GM21717 (cell line): ENCODE measurements around the gene PTPRE.

Experiments
- ATAC-seq: cut with Tn5 transposase; IDR thresholded peaks from one replicate; pipeline ENCODE4 v1.9.1; 2021; ENCODE audit warnings: mild to moderate bottlenecking, moderate library complexity; ENCODE audit not compliant: unreplicated experiment

PTPRE gene

DNA sequence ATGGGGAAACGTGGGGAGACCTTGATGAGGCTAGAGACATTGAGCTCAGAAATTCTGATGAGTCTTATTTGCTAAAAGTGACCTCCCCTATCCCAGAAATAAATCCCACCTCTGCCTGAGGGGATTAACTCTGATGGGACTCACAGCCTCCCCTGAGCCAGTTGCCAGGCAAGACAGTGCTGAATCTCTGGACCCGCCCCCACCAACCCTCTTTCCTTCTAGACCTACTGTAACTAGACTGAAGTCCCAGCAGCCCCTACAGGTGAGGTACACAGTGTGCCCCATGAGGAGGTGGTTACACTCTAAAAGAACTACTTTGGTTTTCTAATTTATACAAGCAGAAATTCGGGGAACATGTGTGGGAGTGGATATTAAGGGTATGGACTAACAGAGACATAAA is 42.9 kb downstream of the PTPRE start:
- no peak for ATAC-seq

DNA sequence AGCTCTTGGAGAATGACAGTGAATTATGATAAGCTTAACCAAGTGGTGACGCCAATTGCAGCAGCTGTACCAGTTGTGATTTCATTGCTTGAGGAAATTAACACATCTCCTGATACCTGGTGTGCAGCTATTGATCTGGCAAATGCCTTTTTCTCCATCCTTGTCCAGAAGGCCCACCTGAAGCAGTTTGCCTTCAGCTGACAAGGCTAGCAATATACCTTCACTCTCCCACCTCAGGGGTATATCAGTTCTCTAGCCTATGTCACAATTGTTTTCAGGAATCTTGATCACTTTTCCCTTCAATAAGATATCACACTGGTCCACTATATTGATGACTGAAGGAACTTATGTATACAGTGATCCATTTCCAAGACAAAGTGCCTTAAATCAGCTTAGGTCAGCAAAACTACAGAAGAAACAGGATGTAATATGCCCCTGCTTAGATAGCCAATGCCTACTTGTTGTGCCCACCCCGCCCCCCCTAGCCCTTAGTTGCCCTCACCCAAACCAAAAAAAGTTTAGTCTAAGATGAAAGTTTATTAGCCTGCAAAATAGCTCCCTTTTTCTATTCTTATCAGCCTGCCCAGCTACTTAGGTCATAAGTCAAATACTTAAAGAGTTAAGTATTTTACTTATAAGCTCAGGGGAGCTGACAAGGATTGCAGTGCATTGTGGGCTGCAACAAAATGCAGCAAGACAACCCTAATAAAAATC is 45.1 kb downstream of the PTPRE start:
- no peak for ATAC-seq

DNA sequence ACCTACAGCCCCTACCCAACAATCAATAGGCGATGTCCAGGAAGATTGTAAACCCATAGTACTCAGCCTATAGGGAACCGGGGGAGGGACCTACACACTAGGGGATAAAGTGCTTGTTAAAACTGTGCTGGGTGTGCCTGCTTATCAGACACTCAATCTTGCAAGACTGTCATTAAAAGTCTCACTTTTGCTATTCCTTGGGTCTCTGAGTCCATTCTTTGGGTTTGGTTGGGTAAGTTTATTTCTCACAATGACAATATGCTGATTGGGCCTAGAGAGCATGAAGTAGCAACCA is 45.6 kb downstream of the PTPRE start:
- no peak for ATAC-seq

DNA sequence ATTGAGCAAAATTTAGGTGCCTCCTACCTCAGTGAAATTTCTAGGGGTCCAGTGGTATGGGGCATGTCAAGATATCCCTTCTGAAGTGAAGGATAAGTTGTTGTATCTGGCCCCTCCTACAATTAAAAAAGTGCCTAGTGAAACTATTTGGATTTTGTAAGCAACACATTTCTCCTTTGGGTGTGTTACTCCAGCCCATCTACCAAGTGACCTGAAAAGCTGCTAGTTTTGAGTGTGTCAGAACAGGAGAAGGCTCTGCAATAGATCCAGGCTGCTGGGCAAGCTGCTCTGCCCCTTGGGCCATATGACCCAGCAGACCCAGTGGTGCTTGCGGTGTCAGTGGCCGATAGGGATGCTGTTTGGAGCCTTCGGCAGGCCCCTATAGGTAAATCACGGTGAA is 46.0 kb downstream of the PTPRE start:
- ATAC-seq, result no peak

DNA sequence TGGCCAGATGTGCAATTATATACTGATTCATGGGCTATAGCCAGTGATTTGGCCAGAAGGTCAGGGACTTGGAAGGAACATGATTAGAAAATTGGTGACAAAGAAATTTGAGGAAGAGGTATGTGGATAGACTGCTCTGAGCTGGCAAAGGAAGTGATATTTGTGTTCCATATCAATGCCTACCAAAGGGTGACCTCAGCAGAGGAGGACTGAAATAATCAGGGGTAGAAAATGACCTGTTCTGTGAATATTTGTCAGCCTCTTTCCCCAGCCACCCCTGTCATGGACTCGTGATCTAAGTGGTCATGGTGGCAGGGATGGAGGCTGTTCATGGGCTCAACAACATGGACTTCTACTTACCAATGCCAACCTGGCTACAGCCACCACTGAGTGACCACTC is 47.0 kb downstream of the PTPRE start:
- ATAC-seq, result no peak

DNA sequence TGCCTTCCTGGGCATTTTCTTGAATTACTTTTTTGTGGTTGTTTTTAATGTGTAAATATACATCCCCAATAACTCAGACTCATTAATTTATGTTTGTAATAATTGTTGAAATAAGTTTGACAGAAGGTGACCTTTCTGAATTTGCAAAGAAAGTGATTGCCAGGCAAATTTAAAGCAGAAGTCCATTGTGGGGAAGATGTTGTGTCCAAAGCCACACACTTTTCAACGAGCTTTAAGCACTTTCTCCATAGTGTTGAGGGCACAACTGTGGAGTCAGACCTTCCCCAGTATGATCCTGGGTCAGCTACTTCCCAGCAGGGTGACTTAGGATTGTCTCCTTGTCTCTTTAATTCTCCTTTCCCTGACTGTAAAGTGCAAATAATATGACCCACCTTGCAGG is 52.5 kb downstream of the PTPRE start:
- ATAC-seq, result no peak

DNA sequence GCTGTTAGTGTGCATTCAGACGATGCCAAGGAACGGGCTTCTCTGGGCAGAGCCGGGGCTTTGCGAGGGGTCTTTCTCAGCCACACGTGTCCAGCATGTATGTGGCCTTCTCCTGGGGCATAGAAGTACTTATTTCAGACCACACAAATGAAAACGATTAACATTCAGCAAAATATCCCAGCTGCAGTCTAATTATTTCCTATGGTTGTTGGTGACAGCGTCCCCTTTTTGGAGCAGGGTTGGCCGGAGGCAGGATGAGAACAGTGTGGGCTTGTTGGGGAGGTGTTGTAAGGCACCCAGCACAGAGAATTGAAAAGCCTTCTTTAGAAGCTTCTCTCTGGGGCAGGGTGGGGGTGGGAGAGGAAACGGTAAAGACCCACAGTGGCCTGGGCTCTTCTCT is 54.2 kb downstream of the PTPRE start:
- no peak for ATAC-seq

DNA sequence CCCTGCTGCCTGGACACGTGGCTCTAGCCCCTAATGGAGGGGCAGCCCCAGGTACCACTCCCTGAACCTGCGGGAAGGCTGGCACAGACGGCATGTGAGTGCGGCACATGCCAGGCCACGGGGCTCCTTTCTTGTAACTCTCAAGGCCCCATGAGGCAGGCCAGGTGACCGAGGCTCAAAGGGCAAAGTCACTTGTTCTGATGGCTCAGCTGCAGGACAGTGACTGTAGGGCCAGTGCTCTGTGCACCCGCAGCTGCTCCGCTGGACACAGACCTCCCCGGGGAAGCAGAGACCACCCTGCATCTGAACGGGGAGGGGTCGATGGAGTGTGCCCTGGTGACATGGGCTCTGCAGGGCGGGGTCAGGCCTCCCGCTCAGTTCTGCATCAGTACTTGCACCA is 55.3 kb downstream of the PTPRE start:
- no peak for ATAC-seq

DNA sequence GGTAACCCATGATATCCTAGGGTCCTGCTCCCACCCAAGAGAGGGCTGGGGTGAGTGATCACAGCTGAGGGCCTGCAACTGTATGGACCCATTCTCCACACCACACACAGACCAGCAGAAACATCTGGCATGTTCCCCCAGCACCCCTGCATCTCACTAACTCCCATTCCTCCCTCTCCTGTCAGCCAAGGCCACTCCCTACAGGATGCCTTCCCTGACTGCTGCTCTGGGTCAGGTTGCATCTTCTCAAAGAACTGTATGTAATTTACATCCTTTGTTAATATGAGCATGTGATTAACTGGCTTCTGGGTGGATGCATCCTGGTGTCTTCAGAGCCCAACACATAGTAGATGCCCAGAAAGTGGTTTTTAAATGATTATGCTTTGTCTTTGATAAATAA is 56.2 kb downstream of the PTPRE start:
- no peak for ATAC-seq

DNA sequence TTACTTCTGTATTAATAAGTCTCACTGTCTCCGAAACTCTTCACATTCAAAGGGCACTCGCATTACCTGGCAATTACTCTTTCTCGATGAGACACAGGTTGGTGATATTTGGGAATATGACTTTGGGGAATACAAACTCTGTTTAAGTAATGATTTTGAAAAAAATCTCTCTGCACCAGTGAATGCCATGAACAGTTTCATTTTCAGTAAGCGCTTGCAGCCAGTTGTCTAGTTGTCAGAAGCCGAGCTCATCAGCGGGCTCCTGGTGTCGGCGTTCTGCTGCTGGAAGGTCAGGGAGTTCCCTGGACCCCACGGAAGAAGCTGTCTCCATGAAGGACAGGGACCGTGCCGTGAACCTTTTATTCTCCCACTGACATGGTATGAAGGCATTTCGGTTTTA is 57.7 kb downstream of the PTPRE start:
- no peak for ATAC-seq

DNA sequence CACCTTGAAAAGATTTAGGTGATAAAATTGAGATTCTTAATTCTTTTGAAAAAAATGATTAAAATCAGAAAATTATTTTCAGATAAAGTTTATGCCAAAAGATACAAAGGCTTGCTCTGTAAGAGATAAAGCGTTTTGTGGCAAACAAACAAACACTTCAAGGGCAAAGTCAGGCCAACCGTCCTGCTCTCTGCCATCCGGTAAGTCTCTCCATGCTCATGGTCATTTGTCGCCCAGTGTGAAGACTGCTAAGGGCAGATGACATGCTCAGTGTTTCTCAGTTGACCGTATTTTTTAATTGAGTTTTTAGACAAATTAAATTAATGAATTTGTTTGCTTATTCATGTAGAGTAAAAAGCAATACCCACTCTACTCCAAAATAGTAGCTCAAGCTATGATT is 60.0 kb downstream of the PTPRE start:
- ATAC-seq, result no peak

DNA sequence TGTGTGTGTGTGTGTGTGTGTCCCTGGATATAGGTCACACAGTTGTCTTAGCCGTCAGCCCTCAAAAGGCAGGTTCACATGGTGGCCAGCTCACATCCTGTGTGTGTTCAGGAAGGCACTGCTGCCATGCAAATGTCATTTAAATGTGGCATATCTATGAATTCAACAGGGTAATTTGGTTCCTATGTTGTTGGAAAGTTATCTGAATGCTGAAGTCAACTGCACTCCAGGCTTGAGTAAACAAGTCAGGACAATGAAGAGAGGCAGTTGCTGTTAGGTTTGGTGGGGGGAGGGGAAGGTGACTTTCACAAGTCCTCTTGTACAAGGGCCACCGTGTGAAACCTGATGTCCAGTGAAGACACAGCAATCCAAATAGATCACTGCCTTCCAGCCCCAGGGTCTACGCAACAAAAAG is 61.1 kb downstream of the PTPRE start:
- ATAC-seq, result no peak

DNA sequence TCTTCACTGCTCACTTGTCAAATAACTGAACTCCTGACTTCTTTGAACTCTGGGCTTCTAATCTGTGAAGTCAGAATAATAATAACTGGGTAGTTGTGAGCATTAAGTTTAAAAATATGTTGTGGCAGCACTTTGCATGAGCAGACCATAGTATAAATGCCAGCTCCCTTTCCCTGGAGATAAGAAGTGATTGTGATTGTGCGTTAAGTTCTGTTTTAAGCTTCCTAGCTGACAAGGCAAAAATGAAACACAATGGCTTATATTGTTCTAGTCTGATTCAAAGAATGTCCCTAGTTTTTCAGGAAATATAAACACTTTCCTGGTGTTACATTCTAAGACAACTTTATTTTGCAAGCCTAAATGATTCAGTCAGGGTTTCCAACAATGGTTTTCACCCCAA is 61.8 kb downstream of the PTPRE start:
- ATAC-seq, result no peak

DNA sequence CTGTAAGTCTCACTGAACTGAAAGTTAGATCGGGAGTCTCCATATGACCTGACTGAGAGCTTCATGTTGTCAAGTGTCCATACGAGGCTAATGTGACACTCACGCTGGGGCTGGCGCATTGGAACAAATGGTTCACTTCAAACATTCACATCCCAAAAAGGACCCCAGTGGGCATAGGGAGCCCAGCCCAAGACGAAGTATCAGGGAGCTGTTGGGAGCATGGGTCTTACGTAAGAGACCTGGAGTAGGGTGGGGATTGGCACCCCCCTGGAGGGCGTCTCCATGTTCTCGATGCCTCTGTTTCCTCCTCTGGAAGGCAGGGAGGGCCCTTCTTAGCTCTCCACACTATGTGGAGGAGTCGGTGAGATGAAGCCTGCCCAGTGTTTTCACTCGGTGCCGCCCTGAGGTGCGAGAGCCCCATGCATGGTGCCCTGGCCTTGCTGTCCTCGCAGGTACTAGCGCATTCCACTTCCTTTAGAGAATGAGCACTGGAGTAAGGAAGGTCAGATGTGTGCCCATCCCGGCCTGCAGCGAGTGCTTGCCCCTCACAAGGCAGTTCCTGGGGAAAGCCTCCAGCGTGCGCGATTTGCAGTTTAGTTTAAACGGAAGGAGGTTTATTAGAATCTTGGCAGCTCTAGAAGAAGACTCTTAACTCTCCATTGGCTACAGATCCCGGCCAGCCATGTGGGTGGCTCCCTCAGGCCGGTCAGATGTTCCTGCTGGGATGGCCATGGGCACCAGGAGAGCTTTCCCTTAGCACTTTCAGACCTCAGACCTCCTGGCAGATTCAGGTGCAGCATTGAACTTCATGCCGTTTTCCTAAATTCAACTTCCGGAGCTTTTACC is 64.4 kb downstream of the PTPRE start:
- ATAC-seq, result no peak

DNA sequence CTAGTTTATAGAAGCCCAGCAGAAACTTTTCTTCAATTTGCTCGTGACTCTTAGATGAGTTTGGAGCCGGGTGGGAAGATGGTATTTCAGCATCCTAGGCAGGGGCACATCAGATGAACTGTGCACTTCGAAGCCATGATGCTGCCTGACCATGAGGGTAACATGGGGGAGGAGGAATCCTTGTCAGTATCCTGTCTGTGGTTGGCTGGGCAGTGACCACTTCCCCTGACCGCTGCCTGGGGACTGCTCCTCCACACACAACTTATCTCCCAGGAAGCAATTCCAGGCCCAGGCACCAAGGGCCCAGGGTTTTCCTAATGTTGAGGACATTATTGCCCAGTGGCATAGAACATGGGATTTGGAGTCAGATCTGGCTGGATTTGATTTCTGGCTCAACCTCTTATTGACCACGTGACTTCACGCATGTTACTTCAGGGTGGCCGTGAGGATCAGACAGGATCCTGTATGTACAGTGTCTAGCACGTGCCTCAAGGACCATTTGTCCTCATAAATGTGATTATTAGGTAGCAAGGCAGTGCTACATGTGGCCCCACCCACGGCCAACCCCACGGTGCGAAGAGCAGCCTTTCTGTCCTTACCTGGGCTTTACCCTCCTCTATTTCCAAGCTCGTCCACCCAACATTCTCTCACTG is 65.2 kb downstream of the PTPRE start:
- ATAC-seq, result no peak

DNA sequence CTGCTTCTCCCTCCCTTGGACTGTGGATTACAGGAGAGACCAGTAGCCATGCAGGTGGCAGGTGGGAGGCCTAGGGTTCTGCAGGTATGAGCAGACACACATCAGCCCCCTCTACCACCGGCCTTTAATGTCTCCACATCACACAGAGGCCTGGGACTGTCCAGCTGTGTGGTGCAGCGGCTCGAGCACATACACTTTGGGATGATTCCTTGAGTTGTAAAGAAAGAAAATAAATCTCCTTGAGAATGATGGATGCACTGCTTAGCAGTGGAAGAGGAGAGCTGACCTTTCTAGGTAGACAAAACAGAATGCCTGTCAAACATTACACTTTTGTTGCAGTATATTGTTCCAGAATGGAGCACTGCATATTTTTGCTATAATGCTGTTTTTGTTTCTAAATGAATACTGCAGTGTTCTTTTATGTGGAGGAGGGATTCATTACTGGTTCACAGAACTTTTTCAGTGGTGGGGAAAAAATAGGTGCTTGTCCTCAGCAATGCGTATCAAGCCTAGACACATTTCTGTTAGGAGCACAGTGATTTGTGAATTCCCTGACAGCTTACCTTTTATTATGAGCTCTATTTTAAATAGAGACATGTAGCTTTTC is 66.0 kb downstream of the PTPRE start:
- ATAC-seq, result no peak

DNA sequence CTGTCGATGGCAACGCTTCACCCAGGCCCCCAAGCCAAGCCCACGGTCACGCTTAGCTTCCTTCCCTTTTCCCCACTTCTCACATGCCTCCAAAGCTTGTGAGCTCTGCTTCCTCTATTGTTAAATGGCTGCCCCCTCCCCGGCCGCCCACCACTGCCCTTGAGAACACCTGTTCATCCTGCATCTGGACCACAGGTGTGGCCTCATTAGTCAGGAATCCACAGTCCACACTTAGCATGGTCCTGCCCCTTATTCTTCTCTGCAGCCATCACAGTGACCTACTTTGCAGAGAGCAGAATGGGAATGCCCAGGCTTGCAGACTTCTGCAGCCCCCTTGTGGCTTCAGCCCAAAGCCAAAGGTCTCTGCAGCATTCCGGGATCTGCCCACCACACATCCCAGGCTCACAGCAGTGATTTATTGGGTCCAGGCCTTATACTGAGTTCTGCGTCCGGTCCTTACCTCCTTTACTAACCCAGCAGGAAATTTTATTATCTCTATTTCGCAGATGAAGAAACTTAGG is 66.9 kb downstream of the PTPRE start:
- ATAC-seq, result no peak

DNA sequence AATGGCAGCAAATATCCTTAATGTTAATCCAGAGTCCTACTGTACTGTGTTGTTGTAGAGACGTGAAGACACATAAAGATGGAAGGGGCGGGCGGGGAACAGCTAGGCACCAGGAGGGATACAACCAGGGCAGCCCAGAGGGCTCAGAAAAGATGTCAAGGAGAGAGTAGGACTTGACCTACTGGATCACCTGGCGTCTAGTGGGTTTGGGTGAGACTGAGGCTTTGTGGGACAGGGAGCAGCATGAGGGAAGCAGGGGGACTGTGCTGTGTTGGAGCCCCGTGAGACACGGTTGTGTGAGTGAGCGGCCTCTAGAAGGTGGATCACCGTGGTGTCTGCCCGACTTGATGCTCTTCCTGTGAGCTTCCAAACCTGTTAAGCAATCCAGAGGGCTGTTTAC is 68.0 kb downstream of the PTPRE start:
- no peak for ATAC-seq

DNA sequence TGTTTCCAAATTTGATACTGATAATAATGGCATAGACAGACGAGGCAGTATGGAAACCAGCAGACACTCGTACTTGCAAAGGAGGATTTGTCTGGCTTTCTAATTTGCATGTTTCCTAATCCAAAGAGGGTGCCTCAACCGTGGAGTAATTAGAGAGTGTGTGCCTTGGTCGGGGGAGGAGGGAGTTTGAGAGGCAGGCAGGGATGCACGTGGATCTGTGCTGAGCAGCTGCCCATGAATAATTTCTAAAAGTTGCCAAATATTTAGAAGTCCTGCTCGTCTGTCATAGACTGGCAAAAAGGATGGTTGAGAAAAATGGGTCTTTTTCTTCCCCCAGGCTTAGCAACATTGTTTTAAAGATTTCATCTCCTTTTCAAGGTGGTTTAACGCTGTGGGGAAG is 69.4 kb downstream of the PTPRE start:
- ATAC-seq, result no peak

DNA sequence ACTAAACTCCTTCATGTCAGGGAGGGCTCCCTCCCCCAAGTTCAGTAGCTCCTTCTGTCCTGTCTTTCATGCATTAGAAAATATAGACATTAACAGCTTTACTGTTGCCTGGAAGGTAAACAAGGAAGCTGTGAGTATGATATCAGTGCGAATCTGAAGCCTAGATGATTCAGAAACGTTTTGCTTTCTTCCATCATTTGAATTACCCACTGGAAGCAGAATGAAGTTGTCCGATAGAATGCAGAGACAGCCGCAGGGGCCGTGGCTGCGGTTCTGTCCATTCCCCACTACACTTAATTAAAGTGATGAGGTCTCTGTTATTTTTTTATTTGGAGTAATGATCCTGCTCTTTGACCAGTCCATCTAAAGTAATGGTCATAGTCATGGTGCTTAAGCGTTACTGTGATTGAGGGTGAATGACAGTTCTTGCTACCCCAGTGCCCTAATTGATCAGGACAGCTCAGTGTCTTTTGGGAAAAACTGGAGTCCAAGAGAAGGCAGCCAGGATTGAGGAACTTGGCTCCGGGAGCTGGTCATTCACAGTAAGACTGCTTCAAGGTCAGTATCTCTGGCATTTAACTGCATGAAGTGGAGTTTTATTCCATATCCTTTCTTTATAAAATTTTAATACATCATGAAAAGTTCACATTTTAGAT is 69.9 kb downstream of the PTPRE start:
- ATAC-seq, result no peak

DNA sequence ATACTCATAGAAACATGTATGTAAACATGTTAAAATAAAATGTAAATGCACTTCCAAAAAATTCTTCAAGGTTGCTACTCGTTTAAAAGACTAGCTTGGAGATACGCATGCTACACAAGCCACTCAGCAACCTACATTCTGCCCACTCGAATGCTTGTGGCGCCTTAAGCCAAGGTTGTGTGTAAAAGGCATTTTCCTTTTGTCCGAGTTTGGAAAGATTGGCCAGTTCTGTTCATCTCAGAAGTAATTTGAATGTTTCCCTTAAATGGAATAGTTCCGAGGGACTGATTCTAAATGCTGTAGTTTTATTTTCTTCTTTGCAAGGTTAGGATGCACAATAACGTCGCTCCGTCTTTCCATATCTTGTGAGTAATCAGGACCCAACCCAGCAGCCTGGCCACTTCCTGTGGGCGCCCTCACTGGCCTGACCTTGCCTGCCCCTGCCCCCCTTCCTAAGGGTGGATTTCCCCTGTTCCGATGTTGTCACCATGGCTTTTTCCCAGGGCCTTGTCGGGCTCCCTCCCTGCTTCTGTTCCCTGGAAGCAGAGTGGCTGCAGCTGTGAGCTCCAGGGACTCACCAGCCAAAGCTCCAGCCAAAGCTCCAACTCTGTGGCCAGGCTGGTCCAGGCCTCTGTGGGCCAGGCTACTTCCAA is 70.6 kb downstream of the PTPRE start:
- ATAC-seq, result no peak
